Measurements from ENCODE around the gene LTA4H.

- TF ChIP-seq POLR2A (IDR thresholded peaks at IDR 0.05) (no peak), CTCF (IDR thresholded peaks at IDR 0.05) (no peak), POLR2AphosphoS5 (IDR thresholded peaks at IDR 0.05) (no peak), EP300 (IDR thresholded peaks at IDR 0.05) (no peak)
These were observed 28.9 kb upstream of the LTA4H start for GRCh38 chr12:96064271-96064670.
